M059J (cell line): ENCODE measurements around the gene CYSRT1. TPM values are rescaled to one million over a fixed set of nuclear protein-coding genes. Genes with fewer than 3 reads are reported as not detected.
"Not testable (repeated sequence)": the region's sequence is repeated elsewhere in the genome, so short reads cannot be mapped to it uniquely, and the experiment has no call there.

Experiments used
- DNase-seq: peaks from one replicate; pipeline ENCODE4 v3.0.0-alpha.2; 2012; ENCODE audit warnings: low read depth
- total RNA-seq: library from RNA; depleted of rRNA; stranded (reverse); fragments of >200 nt; shearing (Covaris generic); gene quantifications from 2 replicates; pipeline ENCODE4 v1.2.3, GENCODE V29; 2014

CYSRT1 gene
- total RNA-seq, 1 experiment from 2014 or later: 1.0 TPM

- no peak for DNase-seq
These were observed 26.7 kb downstream of the CYSRT1 start for GRCh38 chr9:137251490-137252268.

- no peak for DNase-seq
These were observed 27.9 kb downstream of the CYSRT1 start for GRCh38 chr9:137252555-137253506.

GRCh38 chr9:137253717-137254623, 29.0 kb downstream of the CYSRT1 start:
- peak; percentile 26 for DNase-seq

- peak; percentile 83 for DNase-seq
These were observed 29.9 kb downstream of the CYSRT1 start, which contains the start of gene NELFB for GRCh38 chr9:137254624-137255447. TSS of gene NELFB (plus strand) at chr9:137255327.

- DNase-seq: peak; percentile 42
These were observed 30.6 kb downstream of the CYSRT1 start for GRCh38 chr9:137255448-137256114.

- no peak for DNase-seq
These were observed 31.4 kb downstream of the CYSRT1 start for GRCh38 chr9:137256362-137256761.

- no peak for DNase-seq
These were observed 31.9 kb downstream of the CYSRT1 start for GRCh38 chr9:137256856-137257255.

- not testable (repeated sequence) for DNase-seq
These were observed 37.4 kb downstream of the CYSRT1 start for GRCh38 chr9:137262173-137262908.

GRCh38 chr9:137262909-137263285, 37.9 kb downstream of the CYSRT1 start:
- DNase-seq: no peak

GRCh38 chr9:137263506-137263905, 38.5 kb downstream of the CYSRT1 start:
- no peak for DNase-seq

- no peak for DNase-seq
These were observed 39.1 kb downstream of the CYSRT1 start for GRCh38 chr9:137264067-137264466.

- no peak for DNase-seq
These were observed 40.7 kb downstream of the CYSRT1 start for GRCh38 chr9:137265496-137266161.

GRCh38 chr9:137266162-137266527, 41.2 kb downstream of the CYSRT1 start:
- no peak for DNase-seq

- DNase-seq: no peak
These were observed 41.8 kb downstream of the CYSRT1 start for GRCh38 chr9:137266585-137267453.

GRCh38 chr9:137267933-137268355, 43.0 kb downstream of the CYSRT1 start:
- DNase-seq: no peak

- DNase-seq: no peak
These were observed 43.7 kb downstream of the CYSRT1 start for GRCh38 chr9:137268538-137269201.

GRCh38 chr9:137269231-137269772, 44.3 kb downstream of the CYSRT1 start:
- no peak for DNase-seq
